GM21515 (cell line): ENCODE data around the gene ZNF174.

ENCODE experiments used
- ATAC-seq: cut with Tn5 transposase; IDR thresholded peaks from one replicate; pipeline ENCODE4 v1.9.1; 2021; ENCODE audit not compliant: unreplicated experiment

ZNF174 gene

DNA sequence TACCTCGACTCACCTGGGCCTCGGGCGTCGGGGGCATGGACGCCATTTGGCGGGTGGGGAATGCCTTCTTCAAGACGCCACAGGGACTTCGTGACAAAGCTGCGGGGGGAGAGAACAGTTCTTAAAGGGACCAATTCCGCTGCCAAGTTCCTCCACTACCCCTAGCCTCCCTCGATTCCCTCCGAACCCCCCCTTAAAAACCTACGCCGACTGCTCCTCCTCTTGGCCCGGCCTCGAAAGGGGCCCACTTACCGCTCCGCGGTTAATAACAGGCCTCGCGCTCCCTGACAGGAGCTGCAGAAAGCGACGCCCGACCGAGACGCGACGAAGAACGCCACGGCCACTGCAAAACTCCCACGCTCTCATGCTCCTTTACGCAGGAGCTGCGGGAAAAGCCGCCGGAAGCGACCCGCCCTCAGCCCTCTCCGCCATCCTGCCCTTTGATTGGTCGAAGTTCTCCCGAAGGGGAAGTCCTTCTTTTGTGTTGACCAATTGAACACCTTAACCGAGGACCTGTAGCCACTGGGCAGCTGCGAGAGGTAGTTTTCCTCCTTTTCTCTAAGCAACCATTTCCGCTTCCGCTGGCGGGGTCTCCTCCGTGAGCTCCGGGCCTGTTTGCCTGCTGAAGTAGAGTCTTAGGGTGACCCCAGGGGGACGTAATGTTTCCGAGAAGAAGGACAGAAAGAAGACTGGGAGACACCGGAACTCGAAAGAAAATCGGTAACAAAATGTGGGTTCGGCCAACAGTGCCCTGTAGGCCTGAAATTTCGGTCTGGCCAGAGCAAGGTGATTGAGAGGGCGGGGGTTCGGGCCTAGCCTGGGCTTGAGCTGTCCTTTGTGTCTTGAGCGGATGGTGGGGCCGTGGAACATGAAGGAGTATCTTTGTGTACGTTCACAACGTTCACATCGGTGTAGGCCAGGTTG lies 42.4 kb downstream of the ZNF174 start, which contains the start of the genes NAA60 and ZNF597:
Gene NAA60 (plus strand): TSS at position 573 of the 924 bp plus-strand sequence. CDS start 32,548 bp downstream, outside the sequence.
Gene ZNF597 (minus strand): TSS at position 397 of the 924 bp plus-strand sequence. CDS start 351 bp downstream, at position 46.
- ATAC-seq = peak; percentile 84

DNA sequence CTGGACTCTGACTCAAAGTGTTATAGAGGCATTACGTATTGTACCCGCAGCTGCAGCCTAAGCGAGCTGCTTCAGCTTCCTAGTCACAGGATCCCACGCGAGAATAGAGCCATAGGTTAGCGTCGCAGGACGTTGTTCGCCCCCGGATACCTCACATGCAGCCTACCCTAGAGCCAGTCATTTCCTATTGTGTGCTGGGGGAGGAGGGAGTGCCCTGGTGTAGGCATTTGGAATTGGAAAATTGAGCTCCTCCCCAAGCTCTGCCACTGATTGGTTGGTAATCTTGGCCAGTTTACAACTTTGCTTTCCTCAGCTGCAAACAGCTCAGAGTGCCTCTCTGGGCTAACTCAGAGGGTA lies 43.0 kb downstream of the ZNF174 start:
- ATAC-seq = peak; percentile 36

DNA sequence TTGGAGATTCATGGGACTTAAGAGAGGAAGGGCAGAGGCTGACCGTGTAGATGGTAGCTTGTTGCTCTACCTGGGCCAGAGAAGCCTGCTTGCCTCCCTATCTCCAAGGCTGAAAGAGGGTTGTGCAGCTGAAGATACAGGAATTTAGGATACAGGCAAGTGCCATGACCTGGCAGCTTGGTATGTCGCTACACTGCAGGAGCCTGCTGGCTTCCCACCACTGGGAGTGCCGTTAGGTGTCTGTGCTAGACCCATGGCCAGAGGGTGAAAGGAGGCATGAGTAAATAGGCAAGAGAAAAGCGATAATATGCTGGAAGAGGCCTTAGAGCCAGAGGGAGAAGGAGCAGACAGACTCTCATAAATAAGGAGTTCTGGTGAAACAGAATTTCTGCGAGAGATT lies 53.1 kb downstream of the ZNF174 start:
- ATAC-seq = no peak

DNA sequence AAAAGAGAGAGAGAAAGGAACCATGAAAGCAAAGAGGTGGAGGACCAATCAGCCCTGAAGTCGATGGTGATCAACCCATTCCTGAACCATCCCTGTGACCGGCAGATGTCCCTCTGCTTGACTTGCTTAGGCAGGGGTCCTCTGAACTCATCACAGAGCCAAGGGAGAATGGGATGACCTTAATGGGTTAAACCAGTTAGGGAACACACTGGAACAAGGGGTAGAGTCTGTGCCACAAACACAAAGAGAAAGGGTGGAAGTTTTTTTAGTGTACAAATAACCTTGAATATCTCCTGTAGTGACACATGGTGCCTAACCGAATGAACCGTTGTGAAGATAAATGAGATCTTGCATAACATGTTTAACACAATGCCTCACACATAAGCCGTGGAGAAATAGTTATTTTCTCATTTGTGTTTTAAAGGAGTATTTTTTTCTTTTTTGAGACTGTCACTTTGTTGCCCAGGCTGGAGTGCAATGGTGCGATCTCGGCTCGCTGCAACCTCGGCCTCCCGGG lies 53.7 kb downstream of the ZNF174 start:
- ATAC-seq = no peak

GRCh38 chr16:3457434-3458252 lies 56.6 kb downstream of the ZNF174 start:
- peak; percentile 62 for ATAC-seq

DNA sequence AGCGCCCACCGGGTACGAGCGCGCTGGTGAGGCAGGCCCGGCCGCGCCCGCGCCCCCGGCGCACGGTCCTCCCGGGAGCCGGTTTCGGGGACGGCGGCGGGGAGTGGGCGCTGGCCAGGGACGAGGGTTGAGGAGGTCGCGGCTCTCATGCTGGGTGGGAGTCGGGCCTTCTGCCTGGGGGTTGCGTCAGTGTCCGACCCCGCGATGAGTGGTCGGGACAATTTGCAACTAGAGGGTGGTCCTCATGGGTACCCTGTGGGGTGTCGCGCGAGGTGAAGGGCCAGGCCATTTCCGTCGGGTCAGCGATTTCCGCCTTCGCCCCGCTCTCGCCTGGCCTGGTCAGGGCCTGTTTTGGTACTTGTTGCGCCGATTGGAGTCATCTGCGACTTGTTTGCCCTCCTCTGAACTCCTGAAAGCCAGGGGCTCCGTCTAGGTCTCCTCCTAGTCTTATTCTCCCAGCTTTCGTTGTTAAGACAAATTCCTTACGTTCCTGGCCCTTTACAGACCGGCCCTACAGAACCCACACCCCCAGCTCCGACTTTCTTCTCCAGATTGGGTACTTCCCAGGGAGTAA lies 57.4 kb downstream of the ZNF174 start:
- peak; percentile 21 for ATAC-seq

DNA sequence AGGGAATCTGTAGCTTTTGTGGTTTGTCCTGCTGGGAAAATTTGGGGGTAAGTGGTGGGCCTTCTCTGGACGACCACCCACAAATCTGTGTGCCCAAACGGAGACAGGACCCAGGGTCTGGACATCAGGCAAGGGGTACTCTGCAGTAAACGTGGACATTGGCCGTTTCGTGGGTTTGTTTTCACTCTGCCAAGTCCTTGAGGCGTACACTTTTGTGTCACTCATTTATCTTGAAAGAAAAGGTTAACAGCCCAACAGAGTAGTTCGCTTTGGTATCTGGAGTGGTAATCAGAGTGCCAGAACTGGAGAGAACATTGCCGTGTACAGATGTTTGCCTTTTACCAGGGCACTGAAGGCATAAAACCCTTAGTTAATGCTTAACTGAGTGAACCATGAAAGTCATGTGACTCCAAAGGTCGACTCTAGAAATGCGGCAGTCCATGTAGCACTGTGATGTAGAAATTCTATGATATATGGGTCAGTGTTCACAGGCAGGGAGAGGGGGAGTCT lies 57.9 kb downstream of the ZNF174 start:
- no peak for ATAC-seq
